Colonic mucosa (tissue), 4 donors: ENCODE results near the gene BCL6B. TPM values are rescaled to one million over a fixed set of nuclear protein-coding genes. Genes with fewer than 3 reads are reported as not detected.

Source experiments
- DNase-seq: peaks from one replicate; pipeline ENCODE4 v3.0.0-alpha.2; 2020
- H3K27ac ChIP-seq: fragments of 200-600 bp; one replicate; pipeline ENCODE4 v1.8.0; 2021
- H3K27me3 ChIP-seq: fragments of 200-600 bp; one replicate; pipeline ENCODE4 v1.8.0; 2021
- H3K36me3 ChIP-seq: fragments of 200-600 bp; one replicate; pipeline ENCODE4 v1.8.0; 2021
- H3K4me1 ChIP-seq: fragments of 200-600 bp; one replicate; pipeline ENCODE4 v1.8.0; 2021; ENCODE audit warnings: mild to moderate bottlenecking
- H3K4me3 ChIP-seq: fragments of 200-600 bp; one replicate; pipeline ENCODE4 v1.8.0; 2021
- H3K9ac ChIP-seq, 2 donors: one replicate each; pipeline ENCODE4 v1.7.0; 2013; ENCODE audit warnings: control low read depth in 2 of 2, low read depth in 2 of 2, low read length in 2 of 2
- H3K9me3 ChIP-seq: fragments of 200-600 bp; one replicate; pipeline ENCODE4 v1.8.0; 2021
- intact Hi-C: fragments of 100-400 bp; cut with DNase I; formaldehyde crosslinking; loops from one replicate; pipeline ENCODE4 v1.14.1; 2022
- total RNA-seq, 2 donors: library from RNA; stranded (reverse); fragmentation: NEBNext Ultra II Directional in 1 of 2; extraction: Animal tissue kit (Norgen Biotek cat#: 25700) in 1 of 2; gene quantifications; one replicate each; pipeline ENCODE4 v1.2.1, GENCODE V29; 2021
- TF ChIP-seq, protein P1 (sequence below): fragments of 200-600 bp; IDR thresholded peaks from one replicate; pipeline ENCODE4 v1.8.0; 2022; ENCODE audit warnings: antibody characterized with exemption, mild to moderate bottlenecking
- donor health status: healthy.
- donor health status: DM: no; HTN: no; CAD: no.
- donor health status: DM: no; HTN: no; CAD: no.

Gene BCL6B
- total RNA-seq, 2 donors from 2014 or later, result 0.89 to 7.3 TPM

DNA sequence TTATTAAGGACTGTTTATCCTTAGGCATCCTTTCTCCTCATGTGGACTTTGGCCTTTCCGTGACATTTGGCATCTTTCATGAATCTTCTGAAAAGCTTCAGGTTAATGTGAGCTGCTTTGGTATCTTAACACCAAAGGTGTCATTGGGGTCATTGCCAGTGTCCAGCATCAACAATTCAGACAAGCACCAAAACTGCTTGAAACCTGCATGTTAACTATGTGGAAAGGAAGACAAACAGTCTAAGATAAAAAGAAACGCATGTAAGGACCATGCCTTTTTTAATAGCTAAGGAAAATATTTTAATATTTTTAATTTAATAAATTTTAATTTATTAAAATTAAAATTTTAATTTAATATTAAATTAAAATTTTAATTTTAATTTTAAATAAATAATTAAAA lies 19.1 kb upstream of the BCL6B start:
- Histone ChIP-seq H3K4me1 (no peaks in the 10 kb centered on the region), H3K27ac (no peak overlapping the region), H3K27me3 (no peaks in the 10 kb centered on the region), H3K36me3 (no peaks in the 10 kb centered on the region), H3K4me3 (no peak overlapping the region), H3K9ac (no peak overlapping the region), H3K9me3 (no peaks in the 10 kb centered on the region)
- no peak for DNase-seq
- intact Hi-C loops, result no loop called here
- TF ChIP-seq, protein P1, sequence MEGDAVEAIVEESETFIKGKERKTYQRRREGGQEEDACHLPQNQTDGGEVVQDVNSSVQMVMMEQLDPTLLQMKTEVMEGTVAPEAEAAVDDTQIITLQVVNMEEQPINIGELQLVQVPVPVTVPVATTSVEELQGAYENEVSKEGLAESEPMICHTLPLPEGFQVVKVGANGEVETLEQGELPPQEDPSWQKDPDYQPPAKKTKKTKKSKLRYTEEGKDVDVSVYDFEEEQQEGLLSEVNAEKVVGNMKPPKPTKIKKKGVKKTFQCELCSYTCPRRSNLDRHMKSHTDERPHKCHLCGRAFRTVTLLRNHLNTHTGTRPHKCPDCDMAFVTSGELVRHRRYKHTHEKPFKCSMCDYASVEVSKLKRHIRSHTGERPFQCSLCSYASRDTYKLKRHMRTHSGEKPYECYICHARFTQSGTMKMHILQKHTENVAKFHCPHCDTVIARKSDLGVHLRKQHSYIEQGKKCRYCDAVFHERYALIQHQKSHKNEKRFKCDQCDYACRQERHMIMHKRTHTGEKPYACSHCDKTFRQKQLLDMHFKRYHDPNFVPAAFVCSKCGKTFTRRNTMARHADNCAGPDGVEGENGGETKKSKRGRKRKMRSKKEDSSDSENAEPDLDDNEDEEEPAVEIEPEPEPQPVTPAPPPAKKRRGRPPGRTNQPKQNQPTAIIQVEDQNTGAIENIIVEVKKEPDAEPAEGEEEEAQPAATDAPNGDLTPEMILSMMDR, result no peak

DNA sequence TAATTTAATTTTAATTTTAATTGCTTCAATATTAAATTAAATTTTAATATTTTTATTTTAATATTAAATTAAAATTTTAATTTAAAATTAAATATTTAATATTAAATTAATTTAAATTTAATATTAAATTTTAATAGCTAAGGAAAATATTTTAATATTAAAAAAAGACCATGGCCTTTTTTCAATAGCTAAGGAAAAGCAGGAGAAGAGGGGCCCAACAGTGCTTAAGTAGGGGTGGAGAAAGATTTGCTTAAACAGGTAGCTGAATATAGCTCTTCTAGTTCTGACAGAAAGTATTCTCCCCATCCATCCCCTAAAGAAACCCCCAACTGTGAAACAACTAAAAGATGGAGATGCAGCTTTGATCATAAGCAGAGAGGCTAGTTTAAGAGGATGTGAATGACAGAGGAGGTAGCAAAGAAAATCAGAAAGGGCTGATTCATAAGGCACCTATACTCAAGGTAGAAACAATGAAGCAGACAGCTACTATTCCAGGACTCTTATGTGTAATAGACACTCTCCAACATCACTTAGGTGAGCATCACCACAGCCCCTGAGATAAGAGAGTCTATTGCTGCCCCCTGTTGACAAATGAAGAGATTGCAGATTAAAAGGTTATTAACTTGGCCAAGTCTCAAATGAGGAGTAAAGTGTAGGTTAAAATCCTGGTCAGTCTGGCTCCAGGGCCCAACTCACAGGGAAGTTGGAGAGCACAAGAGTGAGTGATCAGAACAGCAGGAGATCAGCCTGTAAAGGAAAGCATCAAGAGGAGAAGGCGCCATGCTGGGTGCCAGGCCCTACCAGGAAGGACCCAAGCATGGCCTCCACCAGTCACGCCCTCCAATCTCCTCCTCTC lies 18.2 kb upstream of the BCL6B start:
- Histone ChIP-seq H3K9ac (no peak overlapping the region), H3K4me3 (no peak overlapping the region), H3K4me1 (no peaks in the 10 kb centered on the region), H3K27me3 (no peaks in the 10 kb centered on the region), H3K36me3 (no peaks in the 10 kb centered on the region), H3K27ac (no peak overlapping the region), H3K9me3 (no peaks in the 10 kb centered on the region)
- peak; percentile 36 for DNase-seq
- TF ChIP-seq, protein P1, result peak; percentile 56
- intact Hi-C loops, result loop anchor here (5.0 kb wide), 1 partner anchor 337 kb away; no protein-coding TSS in a partner anchor

DNA sequence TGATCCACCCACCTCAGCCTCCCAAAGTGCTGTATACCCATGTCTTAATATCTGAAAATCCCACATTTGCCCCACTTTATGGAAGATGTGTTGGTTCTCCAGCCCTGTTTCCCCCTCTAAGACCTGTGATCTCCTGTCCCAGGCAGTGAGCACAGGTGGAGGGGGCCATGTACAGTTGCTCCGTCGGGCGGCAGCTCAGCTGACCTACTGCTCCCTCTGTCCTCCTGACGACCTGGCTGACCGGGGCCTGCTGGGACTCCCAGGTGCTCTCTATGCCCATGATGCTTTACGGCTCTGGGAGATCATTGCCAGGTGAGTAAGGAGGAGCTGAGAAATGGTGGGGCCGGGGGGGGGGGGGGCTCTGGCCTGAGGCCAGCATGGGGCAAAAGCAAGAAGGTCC lies 17.1 kb upstream of the BCL6B start:
- H3K9ac ChIP-seq, result no peak overlapping the region
- no peak for DNase-seq
- TF ChIP-seq, protein P1, result no peak
- peaks cover 1% of the 10 kb centered on the region for H3K4me1 ChIP-seq
- H3K27ac ChIP-seq, result no peak overlapping the region
- no peaks in the 10 kb centered on the region for H3K9me3 ChIP-seq
- H3K36me3 ChIP-seq, result no peaks in the 10 kb centered on the region
- H3K27me3 ChIP-seq, result no peaks in the 10 kb centered on the region
- no peak overlapping the region for H3K4me3 ChIP-seq
- intact Hi-C loops, result loop anchor here (2.0 to 5.0 kb wide), 2 partner anchors 91 to 338 kb away; no protein-coding TSS in a partner anchor

DNA sequence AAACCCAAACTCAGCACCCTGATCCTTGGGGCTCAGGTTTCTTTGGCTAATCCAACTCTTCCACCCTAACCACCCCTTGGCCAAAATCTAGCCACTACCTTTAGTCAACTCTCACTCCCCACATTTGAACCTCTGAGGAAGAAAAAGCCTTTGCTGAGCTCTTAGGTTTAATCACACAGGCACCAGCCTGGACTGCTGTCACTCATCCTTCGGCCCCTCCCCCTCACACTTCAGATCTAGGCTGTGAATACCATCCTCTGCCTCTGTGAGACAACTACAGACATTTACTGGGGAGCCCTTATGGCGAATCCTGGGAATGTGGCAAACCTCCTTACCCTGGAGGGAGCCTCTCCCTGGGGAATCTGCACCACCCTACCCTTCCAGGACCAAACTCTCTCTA lies 15.7 kb upstream of the BCL6B start:
- Histone ChIP-seq H3K9ac (no peak overlapping the region), H3K4me3 (no peak overlapping the region), H3K4me1 (peaks cover 9% of the 10 kb centered on the region), H3K27me3 (no peaks in the 10 kb centered on the region), H3K36me3 (no peaks in the 10 kb centered on the region), H3K27ac (no peak overlapping the region), H3K9me3 (no peaks in the 10 kb centered on the region)
- intact Hi-C loops, result loop anchor here (2.0 to 5.0 kb wide), 2 partner anchors 92 to 340 kb away; no protein-coding TSS in a partner anchor
- DNase-seq, result no peak
- TF ChIP-seq, protein P1, result no peak

DNA sequence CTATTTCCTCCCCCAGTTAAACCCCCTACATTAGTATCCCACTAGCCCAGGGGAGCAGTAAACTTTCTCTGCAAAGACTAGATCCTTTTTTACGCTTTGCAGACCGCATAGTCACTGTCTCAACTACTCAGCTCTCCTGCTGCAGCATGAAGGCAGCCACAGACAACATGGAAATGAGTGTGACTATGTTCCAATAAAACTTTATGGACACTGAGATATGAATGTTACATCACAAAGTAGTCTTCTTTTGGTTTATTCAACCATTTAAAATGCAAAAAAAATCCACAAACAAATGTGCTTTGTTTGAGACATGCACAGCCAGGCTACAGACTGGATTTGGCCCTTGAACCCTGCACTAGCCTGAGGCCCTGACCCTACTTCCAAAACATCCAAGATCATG lies 12.3 kb upstream of the BCL6B start:
- Histone ChIP-seq H3K9ac (no peak overlapping the region), H3K27me3 (no peaks in the 10 kb centered on the region), H3K27ac (no peak overlapping the region), H3K4me3 (no peak overlapping the region), H3K4me1 (peaks cover 9% of the 10 kb centered on the region), H3K36me3 (no peaks in the 10 kb centered on the region), H3K9me3 (no peaks in the 10 kb centered on the region)
- TF ChIP-seq, protein P1, result no peak
- DNase-seq, result no peak
- intact Hi-C loops, result no loop called here
